ENCODE results near the gene USP9X.

DNA sequence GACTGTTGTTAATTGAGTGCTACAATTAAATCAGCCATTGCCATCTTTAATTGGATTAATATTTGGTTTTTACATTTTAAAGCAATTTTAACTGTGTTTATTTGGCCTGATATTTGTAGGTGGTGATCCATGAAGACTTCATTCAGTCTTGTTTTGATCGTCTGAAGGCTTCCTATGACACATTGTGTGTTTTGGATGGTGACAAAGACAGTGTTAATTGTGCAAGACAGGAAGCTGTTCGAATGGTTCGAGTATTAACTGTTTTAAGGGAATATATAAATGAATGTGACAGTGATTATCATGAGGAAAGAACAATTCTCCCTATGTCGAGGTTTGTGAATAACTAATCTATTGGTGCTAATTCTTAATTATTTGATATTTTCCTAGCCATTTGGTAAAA lies 82.6 kb downstream of the USP9X start:
- TF ChIP-seq TAF1 (IDR thresholded peaks at IDR 0.05; ENCODE audit: borderline replicate concordance, low read depth, low read length) (no peak), POLR2AphosphoS5 (IDR thresholded peaks at IDR 0.05; ENCODE audit: low read depth, low read length) (no peak)

Measured in GM12892 (cell line).